HG03439 (cell line): ENCODE results near the gene TMEM204.

Experiments used
- ATAC-seq: cut with Tn5 transposase; IDR thresholded peaks from one replicate; pipeline ENCODE4 v1.9.1; 2021; ENCODE audit warnings: mild to moderate bottlenecking, moderate library complexity; ENCODE audit not compliant: unreplicated experiment

The TMEM204 gene

DNA sequence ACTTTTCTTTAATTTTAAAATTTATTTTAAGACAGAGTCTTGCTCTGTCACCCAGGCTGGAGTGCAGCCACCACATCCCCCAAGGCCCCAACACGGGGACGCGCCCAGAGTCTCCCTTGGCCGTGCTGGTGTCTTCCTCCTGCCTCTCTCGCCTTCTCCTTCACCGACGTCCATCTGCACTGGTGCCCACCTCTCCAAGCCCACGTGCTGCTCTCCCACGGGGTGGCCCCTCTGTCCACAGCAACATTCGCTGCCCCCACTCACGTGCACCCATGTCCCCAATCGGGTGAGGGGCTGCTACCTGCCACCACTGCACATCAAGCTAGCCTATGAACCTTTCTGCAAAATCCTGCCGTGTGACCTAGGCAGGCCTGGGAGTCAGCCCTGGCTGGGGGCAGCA is 3.1 kb downstream of the TMEM204 start:
- no peak for ATAC-seq

DNA sequence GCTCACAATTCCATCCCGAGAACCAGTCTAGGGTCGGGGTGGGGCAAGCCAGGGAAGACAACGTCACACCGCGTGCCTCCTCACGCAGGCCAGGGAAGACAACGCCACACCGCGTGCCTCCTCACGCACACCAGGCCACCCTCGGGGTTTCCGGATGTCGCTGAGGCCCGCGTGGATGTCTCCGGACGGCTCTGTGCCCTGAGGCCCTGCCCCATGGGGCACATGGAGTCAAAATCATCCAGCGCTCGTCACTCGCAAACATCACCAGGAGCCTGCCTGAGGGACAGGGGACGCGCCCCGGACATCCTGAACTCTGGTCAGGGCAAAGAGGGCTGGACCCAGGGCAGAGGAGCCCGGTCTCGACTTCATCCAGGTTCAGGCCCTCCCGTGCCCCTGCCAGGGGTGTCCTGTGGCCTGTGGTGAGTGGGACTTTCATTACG is 3.7 kb downstream of the TMEM204 start:
- no peak for ATAC-seq

DNA sequence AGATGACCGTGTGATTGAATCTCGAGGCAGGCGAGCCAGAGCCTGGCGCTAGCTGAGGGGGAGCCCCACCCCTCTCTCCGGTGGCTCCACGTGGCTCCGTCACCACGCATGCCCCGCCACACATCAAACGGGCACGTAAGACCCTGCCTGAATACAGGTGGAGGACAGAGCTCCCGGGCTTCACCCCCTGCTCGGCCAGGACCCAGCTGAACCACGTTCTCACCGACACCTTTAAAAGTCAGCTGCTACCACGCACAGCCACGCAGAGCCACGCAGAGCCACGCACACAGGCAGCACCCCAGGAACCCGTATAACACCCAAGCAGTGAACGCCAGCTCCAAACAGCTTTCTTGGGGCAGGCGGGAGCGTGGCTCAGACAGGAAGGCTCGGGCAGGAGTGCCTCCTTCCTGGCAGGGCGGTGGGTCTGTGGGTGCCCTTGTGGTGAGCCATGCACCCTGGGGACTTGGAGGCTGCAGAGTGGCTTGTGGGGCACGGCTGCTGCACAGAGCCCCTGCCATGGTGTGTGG is 4.4 kb downstream of the TMEM204 start:
- ATAC-seq: no peak

DNA sequence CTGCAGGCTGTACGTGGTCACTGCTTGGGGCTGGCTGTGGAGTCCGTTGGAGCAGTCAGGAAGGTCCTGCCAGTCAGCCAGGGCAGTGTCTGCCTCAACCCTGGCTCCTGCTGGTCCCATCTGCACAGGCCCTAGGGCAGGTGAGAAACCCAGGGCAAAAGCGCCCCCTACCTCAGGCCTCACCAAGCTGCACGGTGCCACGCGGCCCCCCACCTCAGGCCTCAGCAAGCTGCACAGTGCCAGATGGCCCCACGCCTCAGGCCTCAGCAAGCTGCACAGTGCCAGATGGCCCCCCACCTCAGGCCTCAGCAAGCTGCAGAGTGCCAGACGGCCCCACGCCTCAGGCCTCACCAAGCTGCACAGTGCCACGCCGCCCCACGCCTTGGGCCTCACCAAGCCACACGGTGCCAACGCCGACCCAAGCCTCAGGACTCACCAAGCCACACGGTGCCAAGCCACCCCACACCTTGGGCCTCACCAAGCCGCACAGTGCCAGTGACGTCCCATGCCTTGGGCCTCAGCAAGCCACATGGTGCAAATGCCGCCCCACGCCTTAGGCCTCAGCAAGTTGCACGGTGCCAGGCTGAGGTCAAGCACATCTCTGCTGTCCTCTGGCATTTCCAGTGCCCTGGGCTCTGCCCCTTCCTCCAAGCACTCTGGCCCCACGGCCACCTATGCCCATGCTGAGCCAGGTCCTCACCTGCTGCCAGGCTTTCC is 5.5 kb downstream of the TMEM204 start:
- no peak for ATAC-seq

DNA sequence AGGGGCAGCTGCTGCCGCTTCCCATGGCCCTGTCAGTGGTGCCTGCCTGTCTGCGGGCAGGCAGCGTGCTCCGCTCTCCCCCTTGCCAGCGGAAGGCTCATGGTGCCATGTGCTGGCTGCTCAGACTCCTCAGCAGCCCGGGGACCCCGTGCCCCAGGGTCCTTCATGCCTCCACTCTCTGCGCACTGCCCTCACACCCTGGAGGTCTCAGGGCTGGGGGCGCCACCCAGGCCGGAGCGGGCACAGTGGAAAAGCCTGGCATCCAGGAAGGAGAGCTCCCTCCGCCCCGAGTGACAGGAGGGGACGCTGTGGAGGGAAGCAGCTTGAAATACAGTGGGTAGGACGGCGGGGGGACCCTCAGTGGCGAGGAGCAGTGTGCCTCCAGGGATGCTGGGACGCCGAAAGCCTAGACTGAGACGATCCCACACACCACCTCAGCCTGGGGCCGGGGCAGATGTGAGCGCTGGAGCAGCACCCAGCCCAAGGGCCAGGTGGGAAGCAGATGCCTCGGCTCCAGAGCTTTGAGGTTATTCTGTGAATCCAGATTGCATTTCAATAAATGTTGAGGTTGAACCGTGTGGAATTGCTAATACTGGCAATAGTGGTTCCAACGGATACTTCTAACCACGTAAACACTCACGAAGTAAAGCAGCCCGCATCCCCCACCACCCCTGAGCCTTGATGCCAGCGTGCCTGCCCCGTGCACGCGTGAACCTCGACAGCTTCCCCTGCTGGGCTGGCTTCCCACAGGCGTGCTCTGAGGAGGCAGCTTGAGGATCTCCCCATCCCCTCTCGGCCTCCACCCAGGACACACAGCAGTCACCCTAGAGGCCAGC is 6.5 kb downstream of the TMEM204 start:
- ATAC-seq: no peak

DNA sequence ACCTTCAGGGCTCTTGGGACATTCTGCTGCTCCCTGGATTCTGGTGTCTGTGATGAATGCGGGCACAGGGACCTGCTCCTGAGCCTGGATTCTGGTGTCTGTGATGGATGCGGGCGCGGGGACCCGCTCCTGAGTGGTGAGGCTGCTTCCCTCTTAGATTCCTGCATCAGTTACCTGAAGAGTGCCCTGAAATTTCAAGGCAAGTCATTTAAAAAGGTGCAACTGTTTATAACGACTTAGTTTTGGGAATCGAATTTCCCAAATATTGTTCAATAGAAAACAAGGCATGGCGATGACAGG is 7.0 kb downstream of the TMEM204 start:
- no peak for ATAC-seq

DNA sequence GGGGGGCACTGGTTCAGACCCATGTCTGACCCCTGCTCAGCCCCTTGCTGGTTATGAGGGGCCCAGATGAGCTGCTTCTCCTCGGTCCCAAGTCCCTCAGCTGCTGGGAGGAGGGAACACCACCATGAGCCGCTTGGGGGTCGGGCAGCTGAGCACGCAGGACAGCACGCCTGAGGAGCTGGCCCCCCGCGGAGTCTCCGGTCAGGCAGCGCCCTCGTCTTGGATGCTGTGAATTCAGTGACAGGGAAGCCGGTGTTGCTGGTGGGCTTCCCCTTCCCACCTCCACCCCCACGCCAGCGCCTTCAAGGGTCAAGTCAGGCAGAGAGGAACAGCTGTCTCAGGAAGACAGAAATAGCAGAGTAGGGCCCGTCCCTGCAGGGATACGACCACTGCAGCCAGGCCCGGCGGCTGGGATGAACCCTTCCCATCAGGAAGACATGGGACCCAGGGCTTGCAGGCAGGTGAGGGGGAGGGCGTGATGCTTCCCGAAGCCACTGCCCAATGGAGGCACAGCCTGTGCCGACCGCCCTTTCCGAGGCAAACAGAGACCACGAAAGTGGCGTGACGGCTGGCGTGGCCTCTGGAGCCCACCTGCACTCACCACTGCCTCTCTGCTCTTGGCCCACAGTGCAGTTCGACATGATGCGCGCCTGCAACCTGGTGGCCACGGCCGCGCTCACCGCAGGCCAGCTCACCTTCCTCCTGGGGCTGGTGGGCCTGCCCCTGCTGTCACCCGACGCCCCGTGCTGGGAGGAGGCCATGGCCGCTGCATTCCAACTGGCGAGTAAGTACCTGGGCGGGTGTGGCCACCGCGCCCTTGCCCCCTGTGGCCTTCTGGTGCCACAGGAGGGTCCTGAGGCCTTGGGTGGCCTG is 8.1 kb downstream of the TMEM204 start:
- no peak for ATAC-seq

DNA sequence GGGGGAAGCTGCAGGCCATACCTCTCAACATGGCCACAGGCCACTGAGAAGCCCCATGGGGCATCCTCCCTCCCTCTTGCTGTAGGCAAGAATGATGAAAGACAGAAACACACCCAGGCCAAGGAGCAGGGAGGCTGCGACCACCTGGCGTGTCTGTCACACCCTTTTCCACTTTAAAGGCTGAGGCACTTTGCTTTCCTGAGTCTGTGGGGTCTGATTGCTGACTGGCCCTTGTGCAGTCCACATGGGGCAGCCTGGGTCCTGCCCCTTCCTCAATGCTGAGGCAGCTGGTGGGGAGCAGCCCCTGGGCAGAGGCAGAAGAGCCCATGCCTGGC is 8.7 kb downstream of the TMEM204 start:
- ATAC-seq: no peak

DNA sequence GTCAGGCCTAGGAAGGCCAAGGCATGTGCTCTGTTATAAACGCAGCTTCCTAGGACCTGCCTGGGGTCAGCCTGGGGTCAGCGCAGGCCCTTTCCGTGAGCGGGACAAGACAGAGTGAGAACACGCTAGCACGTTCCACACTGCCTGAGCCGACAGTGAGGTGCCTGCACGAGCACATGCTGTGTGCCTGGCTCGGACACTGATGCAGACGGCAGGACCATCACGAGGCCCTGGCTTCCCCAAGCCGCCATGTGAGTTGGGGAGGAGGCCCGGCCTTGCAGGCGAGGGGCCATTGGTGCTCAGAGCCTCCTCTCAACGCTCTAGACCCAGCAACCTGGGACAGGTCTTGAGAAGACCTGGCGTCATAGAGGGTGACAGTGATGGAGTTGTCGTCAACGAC is 9.1 kb downstream of the TMEM204 start:
- no peak for ATAC-seq

DNA sequence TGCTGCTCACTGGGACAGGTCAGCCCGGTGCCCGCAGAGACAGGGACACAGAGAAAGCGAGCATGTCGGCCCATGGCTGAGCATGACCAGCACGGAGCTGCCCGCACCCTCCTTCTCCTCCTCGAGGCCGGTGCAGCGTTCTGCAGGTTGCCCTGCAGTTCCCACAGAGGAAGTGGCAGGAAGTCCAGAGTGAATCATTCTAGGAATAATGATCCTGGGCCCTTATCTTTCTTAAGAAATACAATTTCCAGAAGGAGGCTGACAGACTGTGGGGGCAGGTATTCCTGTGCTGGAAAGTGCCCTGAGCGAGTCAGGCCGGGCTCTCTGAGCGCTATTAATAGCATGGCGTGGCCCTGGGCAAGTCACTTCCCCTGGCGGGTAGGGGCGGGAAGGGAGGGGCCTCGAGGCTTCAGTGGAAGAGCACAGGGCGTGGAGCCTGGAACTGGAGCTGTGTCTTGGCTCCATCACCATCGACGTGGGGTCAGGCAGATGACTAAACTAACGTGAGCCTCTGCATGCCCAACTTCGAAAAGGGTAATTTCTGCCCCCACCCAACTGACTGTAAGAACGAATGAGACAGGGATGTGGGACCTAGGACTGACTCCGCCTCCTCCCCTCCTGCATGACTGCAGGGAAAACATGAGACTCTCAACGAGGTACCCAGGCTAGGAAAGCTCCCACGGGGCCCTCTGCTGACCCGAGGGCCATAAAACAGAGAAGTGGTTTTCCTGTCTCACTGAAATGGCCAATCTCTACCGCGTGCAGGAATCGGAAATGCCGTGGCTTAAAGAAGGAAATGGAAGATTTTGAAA is 9.8 kb downstream of the TMEM204 start:
- ATAC-seq: no peak

DNA sequence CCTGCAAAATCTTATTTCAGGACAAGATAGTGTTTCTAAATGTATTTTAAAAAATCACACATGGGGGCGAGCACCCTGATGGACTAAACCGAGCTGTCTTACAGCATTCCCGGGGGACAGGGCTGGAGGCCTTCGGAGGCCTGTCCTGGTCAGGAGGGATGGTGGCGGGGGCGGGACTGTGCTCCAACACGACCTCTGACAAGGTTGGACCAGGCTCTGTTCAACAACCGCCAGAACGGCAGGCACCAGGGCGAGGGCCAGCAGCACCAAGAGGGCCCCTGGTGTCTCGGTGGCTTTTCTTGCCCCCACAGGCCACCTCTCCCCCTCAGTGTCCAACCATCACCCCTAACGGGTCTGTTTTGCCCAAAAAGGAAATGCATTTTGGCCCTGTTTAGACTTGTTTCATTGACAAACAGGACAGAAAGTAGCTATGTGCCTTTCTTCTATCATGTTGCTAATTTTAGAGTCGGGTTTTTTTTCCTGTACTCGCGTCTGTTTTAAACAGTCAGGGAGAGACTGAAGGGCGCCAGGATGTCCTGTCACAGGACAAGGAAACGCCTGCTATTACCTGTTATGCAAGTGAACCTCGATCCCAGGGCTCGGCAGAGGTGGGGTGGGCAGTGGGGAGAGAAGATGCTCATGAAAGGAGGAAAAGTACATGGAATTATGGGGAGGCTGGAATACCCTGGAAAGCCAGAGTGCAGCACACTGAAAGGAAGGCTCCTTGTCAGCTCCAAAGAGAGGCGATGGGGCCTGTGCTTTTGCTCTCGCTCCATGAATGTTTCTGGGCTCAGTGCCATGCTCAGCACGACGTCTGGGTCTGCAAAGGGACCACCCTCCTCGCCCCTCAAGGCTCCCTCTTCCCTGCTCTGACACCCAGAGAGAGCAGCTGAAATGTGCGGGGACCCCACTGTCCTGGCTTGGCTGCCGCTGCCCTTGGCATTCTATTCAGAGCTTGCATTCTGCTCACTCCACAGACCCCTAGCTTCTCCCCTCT is 11.9 kb downstream of the TMEM204 start:
- no peak for ATAC-seq

DNA sequence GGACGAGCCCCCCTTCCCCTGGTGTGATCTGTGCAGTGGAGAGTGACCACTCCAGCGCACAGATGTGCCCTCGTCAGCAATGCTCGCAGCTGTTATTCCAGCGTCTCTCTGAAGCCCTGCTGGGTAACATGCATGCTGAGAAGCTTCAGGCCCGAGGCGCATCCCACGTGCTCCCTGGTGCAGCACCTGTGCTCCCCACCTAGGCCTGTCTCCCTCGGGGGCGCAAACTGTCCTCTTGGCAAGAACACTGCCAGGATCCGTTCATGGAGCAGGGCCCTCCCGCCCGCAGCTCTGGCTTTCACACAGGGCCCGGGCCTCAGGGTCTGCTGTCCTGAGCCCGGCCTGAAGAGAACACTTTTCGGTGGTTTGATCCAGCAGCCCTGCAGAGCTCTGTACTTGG is 13.0 kb downstream of the TMEM204 start:
- ATAC-seq: no peak

DNA sequence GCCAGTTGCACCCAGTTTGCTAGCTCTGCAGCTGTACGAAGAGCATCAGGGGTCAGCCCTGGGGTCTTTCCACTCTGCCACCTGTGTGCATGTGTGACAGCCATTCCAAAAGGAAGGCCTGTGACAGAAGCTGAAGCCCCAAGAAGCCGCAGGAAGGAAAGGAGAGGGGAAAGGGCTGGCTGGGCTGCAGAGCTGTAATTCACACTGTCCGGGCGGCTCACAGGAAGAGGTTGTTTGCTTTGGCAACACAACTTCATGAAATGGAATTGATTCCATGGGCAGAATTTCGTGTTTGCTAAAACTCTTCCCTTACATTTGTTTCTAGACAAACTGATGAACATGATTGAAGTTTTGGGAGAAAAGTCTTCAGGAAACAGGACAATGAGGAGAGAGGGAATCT is 14.8 kb downstream of the TMEM204 start:
- ATAC-seq: no peak

DNA sequence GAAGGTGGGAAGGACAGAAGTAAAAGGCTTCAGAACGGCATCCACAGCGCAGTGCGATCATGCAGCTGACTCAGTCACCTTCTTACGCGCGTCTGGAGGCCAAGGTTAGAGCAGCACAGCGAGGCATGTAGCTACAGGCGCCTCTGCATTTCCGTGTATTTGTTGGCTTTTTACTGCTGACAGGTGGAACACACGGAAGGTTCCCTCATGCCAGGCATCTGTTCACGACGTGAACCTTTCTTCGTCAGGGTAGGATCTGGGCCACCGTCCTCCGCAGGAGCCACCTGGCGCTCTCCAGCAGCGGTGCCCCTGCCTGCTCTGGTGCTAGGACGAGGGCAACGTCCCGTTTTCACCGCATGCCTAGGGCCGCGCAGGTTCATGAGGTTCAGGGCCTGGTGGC is 15.3 kb downstream of the TMEM204 start:
- ATAC-seq: no peak

DNA sequence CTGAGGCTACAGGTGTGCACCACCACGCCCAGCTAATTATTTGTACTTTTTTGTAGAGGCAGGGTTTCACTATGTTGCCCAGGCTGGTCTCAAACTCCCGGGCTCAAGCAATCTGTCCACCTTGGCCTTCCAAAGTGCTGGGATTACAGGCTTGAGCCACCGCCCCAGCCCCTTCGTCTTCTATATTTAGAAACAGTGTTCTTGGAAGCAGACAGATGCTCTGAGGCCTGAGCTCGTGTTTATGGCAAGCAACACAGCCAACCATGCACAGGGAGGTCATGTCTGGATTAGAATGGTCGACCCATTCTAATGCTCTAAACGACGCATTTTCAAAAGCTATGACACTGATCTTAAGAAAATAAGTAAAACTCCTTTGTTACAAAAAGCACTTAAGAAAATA is 16.6 kb downstream of the TMEM204 start:
- ATAC-seq: no peak

DNA sequence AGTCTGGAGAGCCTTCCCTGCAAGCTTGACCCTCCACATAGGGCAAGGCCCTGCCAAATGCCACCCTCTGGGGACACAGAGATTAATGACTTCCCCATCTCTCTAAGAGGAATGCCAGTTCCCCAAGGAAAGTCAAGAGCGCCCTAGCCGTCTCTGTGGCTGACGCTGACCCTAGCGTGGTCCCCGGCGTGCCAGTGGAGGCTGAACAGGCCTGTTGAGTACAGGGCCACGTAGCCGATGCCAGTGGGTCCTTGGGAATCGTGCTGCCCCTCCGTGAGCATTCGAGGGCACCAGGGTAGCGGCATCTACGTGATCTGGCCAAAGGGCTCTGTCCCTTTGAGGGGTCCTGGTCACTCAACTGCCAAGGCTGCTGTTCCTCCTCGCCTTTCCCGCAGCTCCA is 17.2 kb downstream of the TMEM204 start:
- no peak for ATAC-seq

DNA sequence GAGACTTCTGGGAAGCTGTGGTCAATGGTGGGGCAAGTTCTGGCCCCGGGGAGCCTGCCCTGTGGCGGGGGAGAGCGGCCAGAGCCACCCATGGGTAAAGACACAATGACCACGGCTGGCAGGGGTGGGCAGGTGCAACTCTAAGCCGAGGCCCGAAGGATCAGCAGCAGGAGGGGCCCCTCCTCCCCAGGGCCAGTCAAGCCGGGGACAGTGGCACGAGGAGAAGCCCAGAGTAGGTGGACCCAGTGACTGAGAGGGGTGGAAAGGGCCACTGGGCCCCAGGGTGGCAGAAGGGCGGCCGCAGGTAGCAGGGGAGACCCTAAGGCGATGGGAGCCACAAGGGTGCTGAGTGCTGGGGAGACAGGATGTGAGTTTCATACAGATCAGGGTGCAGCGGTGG is 17.7 kb downstream of the TMEM204 start:
- no peak for ATAC-seq

DNA sequence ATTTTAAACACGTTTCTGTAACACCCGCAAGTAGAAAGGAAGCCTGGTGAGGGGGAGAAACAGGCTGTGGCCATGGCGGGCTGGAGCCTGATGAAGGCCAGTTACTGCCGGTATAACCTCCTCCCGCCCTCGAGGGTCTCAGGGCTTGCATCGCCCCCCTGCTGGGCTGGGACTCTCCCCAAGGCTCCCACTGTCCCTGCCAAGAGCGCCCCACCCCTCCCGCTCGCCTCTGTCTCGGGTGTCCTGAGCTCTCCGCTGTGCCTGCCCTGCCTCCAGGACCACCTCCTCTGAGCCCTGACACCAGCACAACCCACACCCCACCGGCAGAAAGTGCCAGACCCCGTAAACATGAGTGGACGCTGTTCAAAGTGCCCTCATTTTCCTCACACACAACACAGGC is 18.7 kb downstream of the TMEM204 start:
- no peak for ATAC-seq
